GM18502 (cell line): ENCODE measurements around the gene PCDHA10.
"Not testable (repeated sequence)": the region's sequence is repeated elsewhere in the genome, so short reads cannot be mapped to it uniquely, and the experiment has no call there.

Experiments used
- ATAC-seq: cut with Tn5 transposase; IDR thresholded peaks from one replicate; pipeline ENCODE4 v1.9.1; 2021; ENCODE audit warnings: mild to moderate bottlenecking; ENCODE audit not compliant: unreplicated experiment, poor library complexity

Gene PCDHA10

GRCh38 chr5:140842798-140843733 lies 12.6 kb upstream of the PCDHA10 start:
- no peak for ATAC-seq

- not testable (repeated sequence) for ATAC-seq
Observed at GRCh38 chr5:140848139-140849102, 7.3 kb upstream of the PCDHA10 start, which contains the start of gene PCDHA9. Gene PCDHA9 (plus strand): TSS chr5:140848382. CDS start chr5:140848496, 114 bp downstream.

- ATAC-seq, result not testable (repeated sequence)
Observed at GRCh38 chr5:140849831-140850634, 5.7 kb upstream of the PCDHA10 start.

GRCh38 chr5:140857177-140857986 lies 1.7 kb downstream of the PCDHA10 start:
- ATAC-seq, result no peak

GRCh38 chr5:140857987-140858240 lies 2.2 kb downstream of the PCDHA10 start:
- ATAC-seq, result no peak

GRCh38 chr5:140862441-140863295 lies 7.0 kb downstream of the PCDHA10 start:
- no peak for ATAC-seq

- no peak for ATAC-seq
Observed at GRCh38 chr5:140868721-140869554, 13.2 kb downstream of the PCDHA10 start, which contains the start of gene PCDHA11. Gene PCDHA11 (plus strand): TSS chr5:140868957. CDS start chr5:140869104, 147 bp downstream.

GRCh38 chr5:140869555-140869886 lies 13.8 kb downstream of the PCDHA10 start:
- no peak for ATAC-seq

- ATAC-seq, result no peak
Observed at GRCh38 chr5:140870221-140871201, 14.8 kb downstream of the PCDHA10 start.

GRCh38 chr5:140875085-140876065 lies 19.7 kb downstream of the PCDHA10 start, which contains the start of gene PCDHA12:
Gene PCDHA12 (plus strand): TSS chr5:140875308. CDS start chr5:140875473, 165 bp downstream.
- ATAC-seq, result no peak

GRCh38 chr5:140876541-140877261 lies 21.0 kb downstream of the PCDHA10 start:
- ATAC-seq, result not testable (repeated sequence)

- no peak for ATAC-seq
Observed at GRCh38 chr5:140877262-140877581, 21.5 kb downstream of the PCDHA10 start.

GRCh38 chr5:140881889-140882590 lies 26.3 kb downstream of the PCDHA10 start, which contains the start of gene PCDHA13:
Gene PCDHA13 (plus strand): TSS chr5:140882124. CDS start chr5:140882269, 145 bp downstream.
- no peak for ATAC-seq

GRCh38 chr5:140882591-140882899 lies 26.8 kb downstream of the PCDHA10 start:
- no peak for ATAC-seq
